HEK293 (cell line): ENCODE measurements around the gene GNB1.

ENCODE experiments used
- BCL11B ChIP-seq: fragments of 450-650 bp; formaldehyde crosslinking; IDR thresholded peaks from 2 replicates; pipeline ENCODE4 v1.5.1; 2016; ENCODE audit warnings: low read depth, missing biosample characterization, missing genetic modification characterization
- FEZF1 ChIP-seq: fragments of 450-650 bp; formaldehyde crosslinking; IDR thresholded peaks from 2 replicates; pipeline ENCODE4 v1.5.1; 2016; ENCODE audit warnings: missing biosample characterization, missing genetic modification characterization
- KLF10 ChIP-seq: fragments of 450-650 bp; IDR thresholded peaks from 2 replicates; pipeline ENCODE4 v1.5.1; 2018; ENCODE audit warnings: missing biosample characterization, mild to moderate bottlenecking, missing genetic modification characterization
- PATZ1 ChIP-seq: fragments of 450-650 bp; formaldehyde crosslinking; IDR thresholded peaks from 2 replicates; pipeline ENCODE4 v1.5.1; 2016; ENCODE audit warnings: missing biosample characterization, missing genetic modification characterization
- WT1 ChIP-seq: fragments of 450-650 bp; formaldehyde crosslinking; IDR thresholded peaks from 2 replicates; pipeline ENCODE4 v1.5.1; 2016; ENCODE audit warnings: missing biosample characterization, missing genetic modification characterization
- ZBTB6 ChIP-seq: fragments of 450-650 bp; formaldehyde crosslinking; IDR thresholded peaks from 2 replicates; pipeline ENCODE4 v1.5.1; 2017; ENCODE audit warnings: missing biosample characterization, missing genetic modification characterization
- ZNF112 ChIP-seq: fragments of 450-650 bp; formaldehyde crosslinking; IDR thresholded peaks from 2 replicates; pipeline ENCODE4 v1.5.0; 2017; ENCODE audit warnings: missing biosample characterization, missing genetic modification characterization
- ZNF138 ChIP-seq: fragments of 450-650 bp; formaldehyde crosslinking; IDR thresholded peaks from 2 replicates; pipeline ENCODE4 v1.5.1; 2016; ENCODE audit warnings: missing biosample characterization, missing genetic modification characterization, borderline replicate concordance
- ZNF16 ChIP-seq: fragments of 450-650 bp; formaldehyde crosslinking; IDR thresholded peaks from 2 replicates; pipeline ENCODE4 v1.5.1; 2016; ENCODE audit warnings: low read depth, missing biosample characterization, missing genetic modification characterization
- ZNF202 ChIP-seq: fragments of 450-650 bp; formaldehyde crosslinking; IDR thresholded peaks from 2 replicates; pipeline ENCODE4 v1.5.1; 2016; ENCODE audit warnings: missing biosample characterization, missing genetic modification characterization, borderline replicate concordance
- ZNF221 ChIP-seq: fragments of 450-650 bp; formaldehyde crosslinking; IDR thresholded peaks from 2 replicates; pipeline ENCODE4 v1.5.1; 2017; ENCODE audit warnings: missing biosample characterization, missing genetic modification characterization, borderline replicate concordance
- ZNF274 ChIP-seq, 2 experiments: fragments of 200-500 bp in 1 of 2; fragments of 450-650 bp in 1 of 2; sonication (Bioruptor generic) in 1 of 2; formaldehyde crosslinking in 1 of 2; IDR thresholded peaks; 2 replicates each; pipeline versions ENCODE4 v1.5.1 to v1.6.1; 2014 to 2016; ENCODE audit warnings: borderline replicate concordance in 1 of 2, inconsistent platforms in 1 of 2, low read length in 1 of 2, missing biosample characterization in 1 of 2, missing genetic modification characterization in 1 of 2
- ZNF311 ChIP-seq: fragments of 450-650 bp; formaldehyde crosslinking; IDR thresholded peaks from 2 replicates; pipeline ENCODE4 v1.5.1; 2017; ENCODE audit warnings: missing biosample characterization, missing genetic modification characterization, borderline replicate concordance
- ZNF341 ChIP-seq: fragments of 450-650 bp; formaldehyde crosslinking; IDR thresholded peaks from 2 replicates; pipeline ENCODE4; 2016; ENCODE audit warnings: low read depth, missing biosample characterization, missing genetic modification characterization
- ZNF350 ChIP-seq: fragments of 450-650 bp; formaldehyde crosslinking; IDR thresholded peaks from 2 replicates; pipeline ENCODE4 v1.5.0; 2017; ENCODE audit warnings: missing biosample characterization, mild to moderate bottlenecking, missing genetic modification characterization
- ZNF391 ChIP-seq: fragments of 450-650 bp; formaldehyde crosslinking; IDR thresholded peaks from 2 replicates; pipeline ENCODE4 v1.5.1; 2016; ENCODE audit warnings: low read depth, missing biosample characterization, missing genetic modification characterization, borderline replicate concordance
- ZNF600 ChIP-seq: fragments of 450-650 bp; formaldehyde crosslinking; IDR thresholded peaks from 2 replicates; pipeline ENCODE4 v1.5.1; 2016; ENCODE audit warnings: missing biosample characterization, missing genetic modification characterization
- ZNF670 ChIP-seq: fragments of 450-650 bp; formaldehyde crosslinking; IDR thresholded peaks from 2 replicates; pipeline ENCODE4 v1.5.1; 2016; ENCODE audit warnings: missing biosample characterization, missing genetic modification characterization, low read depth
- ZNF777 ChIP-seq: fragments of 450-650 bp; formaldehyde crosslinking; IDR thresholded peaks from 2 replicates; pipeline ENCODE4 v1.5.1; 2017; ENCODE audit warnings: missing biosample characterization, missing genetic modification characterization, borderline replicate concordance
- TF ChIP-seq, protein P1 (sequence below): fragments of 450-650 bp; formaldehyde crosslinking; IDR thresholded peaks from 2 replicates; pipeline ENCODE4 v1.5.1; 2016; ENCODE audit warnings: missing biosample characterization, missing genetic modification characterization
- TF ChIP-seq, protein P2 (sequence below): fragments of 450-650 bp; formaldehyde crosslinking; IDR thresholded peaks from 2 replicates; pipeline ENCODE4 v1.5.1; 2016; ENCODE audit warnings: missing biosample characterization, missing genetic modification characterization, borderline replicate concordance
- TF ChIP-seq, protein P3 (sequence below): fragments of 450-650 bp; formaldehyde crosslinking; IDR thresholded peaks from 2 replicates; pipeline ENCODE4 v1.5.1; 2016; ENCODE audit warnings: missing biosample characterization, missing genetic modification characterization, borderline replicate concordance

Gene GNB1

DNA sequence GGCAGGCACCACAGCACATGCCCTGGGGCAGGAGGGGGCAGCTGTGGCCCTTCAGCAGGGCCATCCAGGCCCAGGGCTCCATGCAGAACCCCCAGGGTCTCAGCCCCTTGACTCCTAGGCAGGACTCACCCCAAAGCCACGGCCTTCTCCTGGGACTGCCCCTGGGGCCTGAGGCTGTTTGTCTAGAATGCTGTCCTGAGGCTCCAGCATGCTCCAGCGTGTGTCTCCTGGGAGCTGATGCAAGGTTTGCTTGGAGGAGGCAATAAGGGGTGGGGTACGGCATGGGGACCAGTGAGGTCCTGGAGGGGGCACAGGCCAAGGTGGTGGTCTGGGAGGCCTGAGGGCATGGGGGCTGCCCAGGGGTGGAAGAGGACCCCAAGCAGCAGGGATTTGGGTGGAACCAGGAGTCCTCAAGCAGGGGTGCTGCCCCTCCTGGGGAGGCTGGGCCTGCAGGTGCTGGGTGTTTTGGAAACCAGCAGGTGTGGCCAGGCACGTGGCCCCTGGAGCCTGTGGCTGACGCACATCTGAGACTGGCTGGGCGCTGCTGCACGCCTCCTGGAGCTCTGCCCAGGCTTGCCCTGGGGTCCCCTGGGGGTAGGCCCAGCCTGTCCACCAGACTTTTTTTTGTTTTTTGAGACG lies 16.3 kb upstream of the GNB1 start (continued):
- TF ChIP-seq KLF10 (tag by site-specific recombination) (0 out of 2 replicates have a peak, but pooled peaks have one; percentile 16), WT1 (tag by site-specific recombination) (no peak; the same call in 1 of the 2 replicates), ZNF202 (tag by site-specific recombination) (no peak), ZNF350 (tag by site-specific recombination) (no peak), ZNF777 (no peak), ZNF112 (tag by site-specific recombination) (no peak), ZNF16 (tag by site-specific recombination) (no peak), ZNF600 (tag by site-specific recombination) (peak; percentile 37; the same call in 1 of the 2 replicates), ZNF391 (tag by site-specific recombination) (no peak), ZNF670 (tag by site-specific recombination) (no peak), ZNF341 (tag by site-specific recombination) (no peak), ZNF311 (tag by site-specific recombination) (no peak), ZNF274 (IDR thresholded peaks at IDR 0.05; ENCODE audit: low read length) (no peak), ZNF274 (tag by site-specific recombination; IDR thresholded peaks at IDR 0.05; ENCODE audit: borderline replicate concordance) (no peak), BCL11B (tag by site-specific recombination) (peak; percentile 32; the same call in 1 of the 2 replicates), PATZ1 (peak; percentile 97), ZBTB6 (tag by site-specific recombination) (peak; percentile 98), ZNF221 (tag by site-specific recombination) (no peak), ZNF138 (no peak), FEZF1 (no peak)
- TF ChIP-seq, protein P1, sequence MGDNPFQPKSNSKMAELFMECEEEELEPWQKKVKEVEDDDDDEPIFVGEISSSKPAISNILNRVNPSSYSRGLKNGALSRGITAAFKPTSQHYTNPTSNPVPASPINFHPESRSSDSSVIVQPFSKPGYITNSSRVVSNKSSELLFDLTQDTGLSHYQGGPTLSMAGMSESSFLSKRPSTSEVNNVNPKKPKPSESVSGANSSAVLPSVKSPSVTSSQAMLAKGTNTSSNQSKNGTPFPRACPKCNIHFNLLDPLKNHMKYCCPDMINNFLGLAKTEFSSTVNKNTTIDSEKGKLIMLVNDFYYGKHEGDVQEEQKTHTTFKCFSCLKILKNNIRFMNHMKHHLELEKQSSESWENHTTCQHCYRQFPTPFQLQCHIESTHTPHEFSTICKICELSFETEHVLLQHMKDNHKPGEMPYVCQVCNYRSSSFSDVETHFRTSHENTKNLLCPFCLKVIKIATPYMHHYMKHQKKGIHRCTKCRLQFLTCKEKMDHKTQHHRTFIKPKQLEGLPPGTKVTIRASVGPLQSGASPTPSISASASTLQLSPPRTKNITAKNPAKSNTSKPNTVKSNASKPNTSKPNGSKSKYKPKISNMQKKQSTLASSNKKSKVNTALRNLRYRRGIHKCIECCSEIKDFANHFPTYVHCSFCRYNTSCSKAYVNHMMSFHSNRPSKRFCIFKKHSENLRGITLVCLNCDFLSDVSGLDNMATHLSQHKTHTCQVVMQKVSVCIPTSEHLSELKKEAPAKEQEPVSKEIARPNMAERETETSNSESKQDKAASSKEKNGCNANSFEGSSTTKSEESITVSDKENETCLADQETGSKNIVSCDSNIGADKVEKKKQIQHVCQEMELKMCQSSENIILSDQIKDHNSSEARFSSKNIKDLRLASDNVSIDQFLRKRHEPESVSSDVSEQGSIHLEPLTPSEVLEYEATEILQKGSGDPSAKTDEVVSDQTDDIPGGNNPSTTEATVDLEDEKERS (tag by site-specific recombination), result no peak
- TF ChIP-seq, protein P2, sequence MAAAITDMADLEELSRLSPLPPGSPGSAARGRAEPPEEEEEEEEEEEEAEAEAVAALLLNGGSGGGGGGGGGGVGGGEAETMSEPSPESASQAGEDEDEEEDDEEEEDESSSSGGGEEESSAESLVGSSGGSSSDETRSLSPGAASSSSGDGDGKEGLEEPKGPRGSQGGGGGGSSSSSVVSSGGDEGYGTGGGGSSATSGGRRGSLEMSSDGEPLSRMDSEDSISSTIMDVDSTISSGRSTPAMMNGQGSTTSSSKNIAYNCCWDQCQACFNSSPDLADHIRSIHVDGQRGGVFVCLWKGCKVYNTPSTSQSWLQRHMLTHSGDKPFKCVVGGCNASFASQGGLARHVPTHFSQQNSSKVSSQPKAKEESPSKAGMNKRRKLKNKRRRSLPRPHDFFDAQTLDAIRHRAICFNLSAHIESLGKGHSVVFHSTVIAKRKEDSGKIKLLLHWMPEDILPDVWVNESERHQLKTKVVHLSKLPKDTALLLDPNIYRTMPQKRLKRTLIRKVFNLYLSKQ (tag by site-specific recombination), result no peak
- TF ChIP-seq, protein P3, sequence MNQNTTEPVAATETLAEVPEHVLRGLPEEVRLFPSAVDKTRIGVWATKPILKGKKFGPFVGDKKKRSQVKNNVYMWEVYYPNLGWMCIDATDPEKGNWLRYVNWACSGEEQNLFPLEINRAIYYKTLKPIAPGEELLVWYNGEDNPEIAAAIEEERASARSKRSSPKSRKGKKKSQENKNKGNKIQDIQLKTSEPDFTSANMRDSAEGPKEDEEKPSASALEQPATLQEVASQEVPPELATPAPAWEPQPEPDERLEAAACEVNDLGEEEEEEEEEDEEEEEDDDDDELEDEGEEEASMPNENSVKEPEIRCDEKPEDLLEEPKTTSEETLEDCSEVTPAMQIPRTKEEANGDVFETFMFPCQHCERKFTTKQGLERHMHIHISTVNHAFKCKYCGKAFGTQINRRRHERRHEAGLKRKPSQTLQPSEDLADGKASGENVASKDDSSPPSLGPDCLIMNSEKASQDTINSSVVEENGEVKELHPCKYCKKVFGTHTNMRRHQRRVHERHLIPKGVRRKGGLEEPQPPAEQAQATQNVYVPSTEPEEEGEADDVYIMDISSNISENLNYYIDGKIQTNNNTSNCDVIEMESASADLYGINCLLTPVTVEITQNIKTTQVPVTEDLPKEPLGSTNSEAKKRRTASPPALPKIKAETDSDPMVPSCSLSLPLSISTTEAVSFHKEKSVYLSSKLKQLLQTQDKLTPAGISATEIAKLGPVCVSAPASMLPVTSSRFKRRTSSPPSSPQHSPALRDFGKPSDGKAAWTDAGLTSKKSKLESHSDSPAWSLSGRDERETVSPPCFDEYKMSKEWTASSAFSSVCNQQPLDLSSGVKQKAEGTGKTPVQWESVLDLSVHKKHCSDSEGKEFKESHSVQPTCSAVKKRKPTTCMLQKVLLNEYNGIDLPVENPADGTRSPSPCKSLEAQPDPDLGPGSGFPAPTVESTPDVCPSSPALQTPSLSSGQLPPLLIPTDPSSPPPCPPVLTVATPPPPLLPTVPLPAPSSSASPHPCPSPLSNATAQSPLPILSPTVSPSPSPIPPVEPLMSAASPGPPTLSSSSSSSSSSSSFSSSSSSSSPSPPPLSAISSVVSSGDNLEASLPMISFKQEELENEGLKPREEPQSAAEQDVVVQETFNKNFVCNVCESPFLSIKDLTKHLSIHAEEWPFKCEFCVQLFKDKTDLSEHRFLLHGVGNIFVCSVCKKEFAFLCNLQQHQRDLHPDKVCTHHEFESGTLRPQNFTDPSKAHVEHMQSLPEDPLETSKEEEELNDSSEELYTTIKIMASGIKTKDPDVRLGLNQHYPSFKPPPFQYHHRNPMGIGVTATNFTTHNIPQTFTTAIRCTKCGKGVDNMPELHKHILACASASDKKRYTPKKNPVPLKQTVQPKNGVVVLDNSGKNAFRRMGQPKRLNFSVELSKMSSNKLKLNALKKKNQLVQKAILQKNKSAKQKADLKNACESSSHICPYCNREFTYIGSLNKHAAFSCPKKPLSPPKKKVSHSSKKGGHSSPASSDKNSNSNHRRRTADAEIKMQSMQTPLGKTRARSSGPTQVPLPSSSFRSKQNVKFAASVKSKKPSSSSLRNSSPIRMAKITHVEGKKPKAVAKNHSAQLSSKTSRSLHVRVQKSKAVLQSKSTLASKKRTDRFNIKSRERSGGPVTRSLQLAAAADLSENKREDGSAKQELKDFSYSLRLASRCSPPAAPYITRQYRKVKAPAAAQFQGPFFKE (tag by site-specific recombination), result no peak
